Stimulated activated CD8-positive, alpha-beta memory T cell treated with anti-CD3 and anti-CD28 coated beads, Interleukin-4, amount 100 ng/mL, for 4 hours (primary cell): ENCODE data around the gene ZNF718.
"Not testable (repeated sequence)": the region's sequence is repeated elsewhere in the genome, so short reads cannot be mapped to it uniquely, and the experiment has no call there.

ENCODE experiments used
- DNase-seq, 2 donors: peaks; one replicate each; pipeline ENCODE4 v3.0.0-alpha.2; 2020; ENCODE audit warnings: low read depth in 2 of 2, low spot score in 1 of 2

ZNF718 gene

GRCh38 chr4:147233-147632 is 22.9 kb downstream of the ZNF718 start:
- no peak for DNase-seq

GRCh38 chr4:161496-162284 is 37.4 kb downstream of the ZNF718 start:
- DNase-seq = no peak

- not testable (repeated sequence) for DNase-seq
These were observed 45.3 kb downstream of the ZNF718 start for GRCh38 chr4:169640-170039.

GRCh38 chr4:171318-171717 is 47.0 kb downstream of the ZNF718 start:
- DNase-seq = not testable (repeated sequence)

GRCh38 chr4:173666-174314 is 49.5 kb downstream of the ZNF718 start:
- DNase-seq = no peak

- DNase-seq = no peak
These were observed 51.7 kb downstream of the ZNF718 start for GRCh38 chr4:175986-176385.

- DNase-seq = no peak
These were observed 52.7 kb downstream of the ZNF718 start for GRCh38 chr4:176995-177394.

- not testable (repeated sequence) for DNase-seq
These were observed 57.9 kb downstream of the ZNF718 start for GRCh38 chr4:182225-182624.

GRCh38 chr4:188091-188490 is 63.8 kb downstream of the ZNF718 start:
- DNase-seq = no peak

GRCh38 chr4:195159-195558 is 70.9 kb downstream of the ZNF718 start:
- not testable (repeated sequence) for DNase-seq

- no peak for DNase-seq
These were observed 76.6 kb downstream of the ZNF718 start for GRCh38 chr4:200936-201335.

- not testable (repeated sequence) for DNase-seq
These were observed 78.5 kb downstream of the ZNF718 start for GRCh38 chr4:202822-203221.

GRCh38 chr4:205097-205756 is 80.9 kb downstream of the ZNF718 start:
- DNase-seq = no peak

GRCh38 chr4:206054-206453 is 81.8 kb downstream of the ZNF718 start:
- DNase-seq = no peak

- not testable (repeated sequence) for DNase-seq
These were observed 84.3 kb downstream of the ZNF718 start for GRCh38 chr4:208416-209096.

- no peak for DNase-seq
These were observed 86.8 kb downstream of the ZNF718 start for GRCh38 chr4:211033-211511.

GRCh38 chr4:212438-213188 is 88.3 kb downstream of the ZNF718 start:
- DNase-seq = no peak

- not testable (repeated sequence) for DNase-seq
These were observed 88.9 kb downstream of the ZNF718 start for GRCh38 chr4:213189-213535.
